HepG2 (cell line): ENCODE measurements around the gene TMEM61. TPM values are rescaled to one million over a fixed set of nuclear protein-coding genes. Genes with fewer than 3 reads are reported as not detected.

ENCODE experiments used
- ATAC-seq: fragments of 200-7000 bp; cut with Tn5 transposase; 3 replicates; pipeline ENCODE4 v1.9.1; 2020; ENCODE audit warnings: mild to moderate bottlenecking, moderate library complexity
- BruUV-seq: library from RNA; stranded (reverse); fragments of 400-500 nt; replicated peaks from 2 replicates; lab custom pipeline; 2021; lab: Mats Ljungman, UMichigan
- CTCF ChIA-PET: fragments of 300-600 bp; formaldehyde crosslinking; extraction: SDS; loops from one replicate; lab custom pipeline; 2021; ENCODE audit warnings: low total read pairs, inconsistent platforms, low intra/inter-chr PET ratio; lab: Yijun Ruan, JAX
- POLR2A ChIA-PET: fragments of 350-600 bp; sonication (Branson Sonifier 250); formaldehyde crosslinking; loops from one replicate; lab custom pipeline; 2020; ENCODE audit warnings: antibody characterized with exemption, inconsistent platforms; lab: Yijun Ruan, JAX
- DNase-seq: peaks from one replicate; pipeline ENCODE4 v3.0.0-alpha.2; 2015; ENCODE audit warnings: low spot score
- FAIRE-seq: peaks from 3 replicates; lab custom pipeline; 2011; peaks lifted over from hg19 to GRCh38; lab: Jason Lieb, UNC
- H2AFZ ChIP-seq: one replicate; pipeline ENCODE4 v1.6.1; 2011; ENCODE audit warnings: low read length, inconsistent platforms
- H3K27ac ChIP-seq: fragments of 300-600 bp; 3 replicates; pipeline ENCODE4 v1.8.0; 2011; ENCODE audit warnings: mixed run types, mild to moderate bottlenecking, mixed read lengths, low read length, inconsistent platforms; ENCODE audit not compliant: insufficient read depth; ENCODE audit errors: extremely low read length
- H3K27me3 ChIP-seq, 2 experiments: fragments of 200-600 bp in 1 of 2; 2 replicates in 1 of 2; 3 replicates in 1 of 2; pipeline versions ENCODE4 v1.6.0 to v1.8.0; 2011; ENCODE audit warnings: low read length in 2 of 2, mild to moderate bottlenecking in 2 of 2, moderate library complexity in 2 of 2, inconsistent platforms in 1 of 2; ENCODE audit not compliant: insufficient read depth in 2 of 2, control insufficient read depth in 1 of 2
- H3K36me3 ChIP-seq, 2 experiments: fragments of 200-600 bp in 1 of 2; replicated peaks in 1 of 2; 2 replicates in 1 of 2; 3 replicates in 1 of 2; pipeline versions ENCODE4 v1.5.1 to v1.8.0; 2011; ENCODE audit warnings: low read length in 2 of 2, inconsistent platforms in 1 of 2; ENCODE audit not compliant: insufficient read depth in 2 of 2, control insufficient read depth in 1 of 2
- H3K4me1 ChIP-seq: 2 replicates; pipeline ENCODE4 v1.5.1; 2012; ENCODE audit warnings: low read length, inconsistent platforms; ENCODE audit not compliant: insufficient read depth
- H3K4me2 ChIP-seq: 2 replicates; pipeline ENCODE4 v1.6.0; 2011; ENCODE audit warnings: low read depth, low read length, inconsistent platforms
- H3K4me3 ChIP-seq, 3 experiments: fragments of 200-600 bp in 1 of 3; sonication (generic), shearing (Covaris generic) in 1 of 3; replicated peaks in 1 of 3; 2 replicates each; pipeline ENCODE4 v1.5.1; 2011 to 2016; ENCODE audit warnings: low read length in 3 of 3, inconsistent platforms in 2 of 3, low read depth in 2 of 3, mild to moderate bottlenecking in 2 of 3, control low read depth in 1 of 3, mixed read lengths in 1 of 3; ENCODE audit not compliant: insufficient read depth in 1 of 3
- H3K79me2 ChIP-seq: one replicate; pipeline ENCODE4 v1.6.1; 2011; ENCODE audit warnings: low read length, inconsistent platforms; ENCODE audit not compliant: insufficient read depth
- H3K9ac ChIP-seq: 2 replicates; pipeline ENCODE4 v1.6.0; 2011; ENCODE audit warnings: mild to moderate bottlenecking, low read depth, low read length, inconsistent platforms; ENCODE audit not compliant: insufficient read depth
- H3K9me3 ChIP-seq: 2 replicates; pipeline ENCODE4 v1.5.1; 2012; ENCODE audit warnings: mild to moderate bottlenecking, low read length
- H4K20me1 ChIP-seq: 2 replicates; pipeline ENCODE4 v1.6.0; 2011; ENCODE audit warnings: inconsistent platforms, mild to moderate bottlenecking, low read length, moderate library complexity; ENCODE audit not compliant: insufficient read depth
- ELF4 ChIP-seq: sonication (generic); formaldehyde crosslinking; IDR thresholded peaks from 2 replicates; pipeline ENCODE4 v1.5.0; 2020; ENCODE audit warnings: missing genetic modification reagents, mild to moderate bottlenecking, moderate library complexity, borderline replicate concordance
- GABPB1 ChIP-seq: IDR thresholded peaks from 2 replicates; pipeline ENCODE4 v1.6.1; 2016; ENCODE audit warnings: mild to moderate bottlenecking, missing genetic modification reagents, moderate library complexity, missing compliant biosample characterization
- HMG20A ChIP-seq: IDR thresholded peaks from 2 replicates; pipeline ENCODE4 v1.6.1; 2016; ENCODE audit warnings: borderline replicate concordance
- JUND ChIP-seq: sonication (generic); formaldehyde crosslinking; IDR thresholded peaks from 2 replicates; pipeline ENCODE4 v1.8.0; 2022; ENCODE audit warnings: mild to moderate bottlenecking, missing genetic modification reagents
- SAFB2 ChIP-seq: sonication (generic); formaldehyde crosslinking; IDR thresholded peaks from 2 replicates; pipeline ENCODE4 v1.5.1; 2020; ENCODE audit warnings: missing genetic modification reagents, low read depth, mild to moderate bottlenecking, borderline replicate concordance
- SIN3A ChIP-seq: IDR thresholded peaks from 2 replicates; pipeline ENCODE4 v1.6.1; 2011; ENCODE audit warnings: low read depth, mild to moderate bottlenecking, control low read depth, low read length, borderline replicate concordance
- SMARCC2 ChIP-seq: fragments of 450-650 bp; IDR thresholded peaks from 2 replicates; pipeline ENCODE4 v1.6.1; 2017; ENCODE audit warnings: antibody characterized with exemption, mild to moderate bottlenecking
- SP140L ChIP-seq: sonication (generic); formaldehyde crosslinking; IDR thresholded peaks from 2 replicates; pipeline ENCODE4 v1.4.0; 2020; ENCODE audit warnings: missing genetic modification reagents, borderline replicate concordance
- TBX2 ChIP-seq: sonication (generic); formaldehyde crosslinking; IDR thresholded peaks from 2 replicates; pipeline ENCODE4 v1.5.0; 2020; ENCODE audit warnings: missing genetic modification reagents, mild to moderate bottlenecking, borderline replicate concordance
- ZNF17 ChIP-seq: sonication (generic); formaldehyde crosslinking; IDR thresholded peaks from 2 replicates; pipeline ENCODE4 v1.5.0; 2020; ENCODE audit warnings: mild to moderate bottlenecking, missing genetic modification reagents
- ZNF263 ChIP-seq: sonication (generic); formaldehyde crosslinking; IDR thresholded peaks from 2 replicates; pipeline ENCODE4 v1.4.0; 2020; ENCODE audit warnings: missing genetic modification reagents
- ZNF556 ChIP-seq: sonication (generic); formaldehyde crosslinking; IDR thresholded peaks from 2 replicates; pipeline ENCODE4 v1.4.0; 2020; ENCODE audit warnings: mild to moderate bottlenecking, missing genetic modification reagents, borderline replicate concordance
- ZNF572 ChIP-seq: sonication (generic); formaldehyde crosslinking; IDR thresholded peaks from 2 replicates; pipeline ENCODE4 v1.5.1; 2020; ENCODE audit warnings: mild to moderate bottlenecking, missing genetic modification reagents
- ZNF747 ChIP-seq: sonication (generic); formaldehyde crosslinking; IDR thresholded peaks from 2 replicates; pipeline ENCODE4 v1.8.1; 2023; ENCODE audit warnings: missing genetic modification reagents, mild to moderate bottlenecking, borderline replicate concordance
- ZNF883 ChIP-seq: sonication (generic); formaldehyde crosslinking; IDR thresholded peaks from 2 replicates; pipeline ENCODE4 v1.5.1; 2020; ENCODE audit warnings: mild to moderate bottlenecking, missing genetic modification reagents; ENCODE audit errors: not compliant biosample characterization
- ZZZ3 ChIP-seq: sonication (generic); formaldehyde crosslinking; IDR thresholded peaks from 2 replicates; pipeline ENCODE4 v1.4.0; 2020; ENCODE audit warnings: missing genetic modification reagents, mild to moderate bottlenecking, borderline replicate concordance
- WGBS: methylation state at CpG from one replicate; pipeline ENCODE4 v1.1.6; 2017; ENCODE audit warnings: low lambda C conversion rate; 5-methylcytosine and 5-hydroxymethylcytosine counted together
- in situ Hi-C: cut with HindIII; loops from 2 replicates; pipeline ENCODE4 v1.10.0; 2017; ENCODE audit warnings: low pct_unique_long_range_greater_than_20kb; ENCODE audit not compliant: extremely low pct_ligation_motif_present
- intact Hi-C: fragments of 100-400 bp; cut with micrococcal nuclease; formaldehyde crosslinking; loops from one replicate; pipeline ENCODE4 v1.10.0; 2022; ENCODE audit not compliant: unreplicated experiment
- polyA plus RNA-seq, 8 experiments: library from polyadenylated mRNA; depleted of rRNA in 3 of 8; stranded (reverse) in 7 of 8; unstranded in 1 of 8; fragments of >200 nt; fragmentation: Illumina TruSeq in 4 of 8; extraction: Trizol in 4 of 8; gene quantifications; 2 replicates each; pipeline versions ENCODE4 v1.2.1 to v1.2.3, GENCODE V29; 2011 to 2016; ENCODE audit warnings: low read depth in 4 of 8, missing spikeins in 1 of 8, mixed read lengths in 1 of 8; ENCODE audit not compliant: insufficient read depth in 1 of 8
- total RNA-seq, 5 experiments: library from RNA; depleted of rRNA; stranded (reverse); fragments of >200 nt; fragmentation: Illumina TruSeq; extraction: Trizol; gene quantifications; 2 replicates each; pipeline ENCODE4 v1.2.3, GENCODE V29; 2016; ENCODE audit warnings: low read depth in 1 of 5
- TF ChIP-seq, protein P1 (sequence below): sonication (generic); formaldehyde crosslinking; IDR thresholded peaks from 2 replicates; pipeline ENCODE4 v1.4.0; 2020; ENCODE audit warnings: mild to moderate bottlenecking, missing genetic modification reagents
- TF ChIP-seq, protein P2 (sequence below): IDR thresholded peaks from 2 replicates; pipeline ENCODE4 v1.6.1; 2016; ENCODE audit warnings: missing compliant biosample characterization, missing genetic modification reagents, borderline replicate concordance

Gene TMEM61
- total and polyA plus RNA-seq, 2 of the 13 experiments (the other 11 are each of a cell fraction or from before 2014, with no cell fraction given) = not detected

GRCh38 chr1:55039342-55040082, 59.1 kb downstream of the TMEM61 start, which contains the start of gene PCSK9 (continued):
- TF ChIP-seq HMG20A (CRISPR knock-in tag) = 0 out of 2 replicates have a peak, but pooled peaks have one; percentile 12
- TF ChIP-seq, all 625 proteins: peak for 347

GRCh38 chr1:55040083-55040932, 59.9 kb downstream of the TMEM61 start:
- ATAC-seq = peak; percentile 13
- no peak for TF ChIP-seq JUND
- no peak for TF ChIP-seq SP140L (CRISPR knock-in tag)
- no peak for TF ChIP-seq ELF4 (CRISPR knock-in tag)
- 0 out of 2 replicates have a peak, but pooled peaks have one; percentile 10 for TF ChIP-seq ZNF556 (CRISPR knock-in tag)
- TF ChIP-seq, protein P1, sequence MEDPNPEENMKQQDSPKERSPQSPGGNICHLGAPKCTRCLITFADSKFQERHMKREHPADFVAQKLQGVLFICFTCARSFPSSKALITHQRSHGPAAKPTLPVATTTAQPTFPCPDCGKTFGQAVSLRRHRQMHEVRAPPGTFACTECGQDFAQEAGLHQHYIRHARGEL (CRISPR knock-in tag) = 0 out of 2 replicates have a peak, but pooled peaks have one; percentile 4
- peak; percentile 92 for TF ChIP-seq ZNF263 (CRISPR knock-in tag)
- TF ChIP-seq ZZZ3 (CRISPR knock-in tag) = no peak
- TF ChIP-seq SIN3A = peak; percentile 11; the same call in 1 of the 2 replicates
- 0 out of 2 replicates have a peak, but pooled peaks have one; percentile 1 for TF ChIP-seq SAFB2
- 0 out of 2 replicates have a peak, but pooled peaks have one; percentile 26 for TF ChIP-seq GABPB1
- no peak for TF ChIP-seq TBX2
- TF ChIP-seq ZNF747 (CRISPR knock-in tag) = peak; percentile 53; the same call in 1 of the 2 replicates
- TF ChIP-seq, protein P2, sequence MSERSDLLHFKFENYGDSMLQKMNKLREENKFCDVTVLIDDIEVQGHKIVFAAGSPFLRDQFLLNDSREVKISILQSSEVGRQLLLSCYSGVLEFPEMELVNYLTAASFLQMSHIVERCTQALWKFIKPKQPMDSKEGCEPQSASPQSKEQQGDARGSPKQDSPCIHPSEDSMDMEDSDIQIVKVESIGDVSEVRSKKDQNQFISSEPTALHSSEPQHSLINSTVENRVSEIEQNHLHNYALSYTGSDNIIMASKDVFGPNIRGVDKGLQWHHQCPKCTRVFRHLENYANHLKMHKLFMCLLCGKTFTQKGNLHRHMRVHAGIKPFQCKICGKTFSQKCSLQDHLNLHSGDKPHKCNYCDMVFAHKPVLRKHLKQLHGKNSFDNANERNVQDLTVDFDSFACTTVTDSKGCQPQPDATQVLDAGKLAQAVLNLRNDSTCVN (CRISPR knock-in tag) = 0 out of 2 replicates have a peak, but pooled peaks have one; percentile 8
- no peak for TF ChIP-seq ZNF17 (CRISPR knock-in tag)
- TF ChIP-seq ZNF572 = 0 out of 2 replicates have a peak, but pooled peaks have one; percentile 40
- peak; percentile 18 for TF ChIP-seq ZNF883 (CRISPR knock-in tag)
- TF ChIP-seq SMARCC2 = no peak

More at GRCh38 chr1:55040083-55040932, 59.9 kb downstream of the TMEM61 start:
- FAIRE-seq (no peak), DNase-seq (no peak)
- peaks cover 3 to 15% of the 10 kb centered on the region in 2 experiments for H3K36me3 ChIP-seq
- POLR2A ChIA-PET = interaction anchor here (1.6 kb wide), 1 partner anchor 9 kb away, joined by 5 read pairs; no protein-coding TSS in a partner anchor
- intact Hi-C loops (no loop called here), in situ Hi-C loops (no loop called here)
- peaks cover 82% of the 10 kb centered on the region for H3K4me1 ChIP-seq
- CTCF ChIA-PET = no interaction called here
- peaks cover 38% of the 10 kb centered on the region for H4K20me1 ChIP-seq
- peak overlapping the region; percentile 94 for H3K4me2 ChIP-seq
- H3K79me2 ChIP-seq = peaks cover 62% of the 10 kb centered on the region
- WGBS = 0% methylated on average over 18 of the region's 49 CpGs
- no peaks in the 10 kb centered on the region for H3K9me3 ChIP-seq
- TSS peak; percentile 43 for BruUV-seq
- peak overlapping the region; percentile 82 for H3K27ac ChIP-seq
- H3K27me3 ChIP-seq = no peaks in the 10 kb centered on the region; a peak in 1 of 5 replicates
- H3K9ac ChIP-seq = peak overlapping the region; percentile 77
- peak overlapping the region; percentile 69 to 87 (median 76) for H3K4me3 ChIP-seq
- no peak overlapping the region for H2AFZ ChIP-seq
